ENCODE results near the gene BRAP. TPM values are rescaled to one million over a fixed set of nuclear protein-coding genes. Genes with fewer than 3 reads are reported as not detected.
"Not testable (repeated sequence)": the region's sequence is repeated elsewhere in the genome, so short reads cannot be mapped to it uniquely, and the experiment has no call there.

Gene BRAP
- total RNA-seq, 4 donors from 2014 or later: 12.3 to 28.1 (median 17.7) TPM

GRCh38 chr12:111664961-111665865 is 20.5 kb downstream of the BRAP start:
- TF ChIP-seq CTCF (IDR thresholded peaks at IDR 0.05): no peak
- TF ChIP-seq POLR2A (IDR thresholded peaks at IDR 0.05): no peak
- no peak overlapping the region for H3K27ac ChIP-seq
- H3K27me3 ChIP-seq: no peaks in the 10 kb centered on the region
- no peaks in the 10 kb centered on the region for H3K4me1 ChIP-seq
- no peak overlapping the region for H3K4me3 ChIP-seq
- H3K9me3 ChIP-seq: no peaks in the 10 kb centered on the region
- peaks cover 0 to 89% (median 0%) of the 10 kb centered on the region in 3 donors for H3K36me3 ChIP-seq
- DNase-seq: no peak

DNA sequence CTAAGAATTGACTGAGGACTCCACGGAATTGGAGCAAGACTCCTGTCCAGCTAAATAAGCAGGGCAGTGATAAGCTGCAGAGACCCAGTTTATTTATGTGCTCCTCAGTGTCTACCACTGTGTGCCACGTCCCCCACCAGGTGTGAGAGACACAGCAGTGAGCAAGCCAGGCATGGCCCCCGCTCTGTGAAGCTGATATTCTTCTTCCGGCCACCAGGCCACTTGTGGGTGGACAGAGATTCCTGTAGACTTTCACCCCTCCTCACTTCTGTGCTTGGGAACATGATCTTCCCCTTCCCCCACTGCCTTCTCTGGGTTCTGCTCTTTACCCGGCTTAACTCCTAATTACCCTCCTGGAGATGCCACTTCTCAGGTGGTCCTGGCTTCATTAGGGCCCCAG is 21.3 kb downstream of the BRAP start:
- H3K4me1 ChIP-seq: no peaks in the 10 kb centered on the region
- H3K36me3 ChIP-seq: peaks cover 0 to 89% (median 0%) of the 10 kb centered on the region in 3 donors
- no peak for DNase-seq

DNA sequence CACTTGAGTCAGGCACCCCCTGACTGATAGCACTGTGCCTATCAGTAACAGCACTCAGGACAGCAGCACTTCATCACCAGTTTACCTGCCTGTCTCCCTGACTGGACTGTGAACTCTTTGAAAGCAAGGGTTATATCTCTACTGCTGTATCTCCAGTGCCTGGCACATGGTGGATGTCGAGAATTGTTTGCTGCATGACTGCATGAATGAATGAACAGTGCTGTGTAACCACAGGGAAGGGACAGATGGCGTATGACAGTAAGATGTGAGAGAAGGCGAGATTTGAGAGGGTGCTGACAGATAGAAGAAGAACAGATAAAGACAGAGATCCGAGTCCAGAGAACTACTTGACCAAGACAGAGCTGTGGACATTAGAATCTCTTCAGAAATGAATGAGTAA is 29.7 kb downstream of the BRAP start:
- DNase-seq: no peak
- Histone ChIP-seq H3K36me3 (peaks cover 0 to 90% (median 0%) of the 10 kb centered on the region in 3 donors), H3K4me1 (no peaks in the 10 kb centered on the region), H3K27me3 (no peaks in the 10 kb centered on the region), H3K9me3 (no peaks in the 10 kb centered on the region), H3K4me3 (no peak overlapping the region), H3K27ac (no peak overlapping the region)
- TF ChIP-seq POLR2A (IDR thresholded peaks at IDR 0.05) (no peak), CTCF (IDR thresholded peaks at IDR 0.05) (no peak)

More for the DNA sequence above, 21.3 kb downstream of the BRAP start:
- Histone ChIP-seq H3K4me3 (no peak overlapping the region), H3K9me3 (no peaks in the 10 kb centered on the region), H3K27me3 (no peaks in the 10 kb centered on the region), H3K27ac (no peak overlapping the region)
- TF ChIP-seq POLR2A (IDR thresholded peaks at IDR 0.05): no peak

DNA sequence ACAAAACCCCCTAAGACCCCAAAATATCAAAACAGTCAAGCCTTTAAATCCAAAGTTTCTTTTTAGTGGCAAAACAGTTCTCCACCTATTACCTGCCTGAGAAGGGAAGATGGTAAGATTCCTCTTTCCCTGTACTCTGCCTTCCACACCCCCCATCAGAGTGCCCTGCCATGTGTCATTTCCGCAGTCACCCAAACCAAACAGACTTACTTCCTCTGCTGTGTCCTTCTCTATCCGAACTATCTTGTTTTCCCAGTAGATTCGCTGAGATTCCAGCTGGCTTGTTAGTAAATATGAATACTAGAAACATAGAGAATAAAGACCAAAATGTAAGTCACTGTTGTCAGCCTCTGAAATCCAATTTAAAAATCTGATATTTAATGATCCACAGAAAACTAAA is 30.4 kb downstream of the BRAP start:
- no peak for DNase-seq
- H3K36me3 ChIP-seq: peaks cover 0 to 91% (median 0%) of the 10 kb centered on the region in 3 donors
- H3K4me1 ChIP-seq: no peaks in the 10 kb centered on the region
- TF ChIP-seq CTCF (IDR thresholded peaks at IDR 0.05) (no peak), POLR2A (IDR thresholded peaks at IDR 0.05) (no peak)
- H3K27ac ChIP-seq: no peak overlapping the region
- no peaks in the 10 kb centered on the region for H3K9me3 ChIP-seq
- H3K27me3 ChIP-seq: no peaks in the 10 kb centered on the region
- no peak overlapping the region for H3K4me3 ChIP-seq

- no peak for TF ChIP-seq POLR2A (IDR thresholded peaks at IDR 0.05)
- H3K36me3 ChIP-seq: peaks cover 0 to 91% (median 0%) of the 10 kb centered on the region in 3 donors
- no peaks in the 10 kb centered on the region for H3K27me3 ChIP-seq
- no peak overlapping the region for H3K4me3 ChIP-seq
- H3K9me3 ChIP-seq: no peaks in the 10 kb centered on the region
- no peak for DNase-seq
- no peak overlapping the region for H3K27ac ChIP-seq
- H3K4me1 ChIP-seq: no peaks in the 10 kb centered on the region
Observed at GRCh38 chr12:111653596-111653995, 32.2 kb downstream of the BRAP start.

- DNase-seq, H3K4me1 ChIP-seq, H3K27ac ChIP-seq, H3K9me3 ChIP-seq, H3K27me3 ChIP-seq, H3K4me3 ChIP-seq: not testable (repeated sequence)
- peaks cover 0 to 91% (median 0%) of the 10 kb centered on the region in 3 donors for H3K36me3 ChIP-seq
Observed at GRCh38 chr12:111652530-111652929, 33.2 kb downstream of the BRAP start.

- Histone ChIP-seq H3K27me3 (no peaks in the 10 kb centered on the region), H3K27ac (no peak overlapping the region), H3K9me3 (no peaks in the 10 kb centered on the region), H3K4me1 (no peaks in the 10 kb centered on the region), H3K36me3 (peaks cover 0 to 91% (median 0%) of the 10 kb centered on the region in 3 donors), H3K4me3 (no peak overlapping the region)
- DNase-seq: no peak
- no peak for TF ChIP-seq CTCF (IDR thresholded peaks at IDR 0.05)
- no peak for TF ChIP-seq POLR2A (IDR thresholded peaks at IDR 0.05)
Observed at GRCh38 chr12:111650912-111651311, 34.8 kb downstream of the BRAP start.

Measured in Peyer's patch (tissue), 4 donors.